Panc1 (cell line): Measurements from ENCODE around the gene ACAD8. TPM values are rescaled to one million over a fixed set of nuclear protein-coding genes. Genes with fewer than 3 reads are reported as not detected.

ENCODE experiments used
- ATAC-seq: fragments of 200-7000 bp; cut with Tn5 transposase; 2 replicates; pipeline ENCODE4 v1.9.1; 2020; ENCODE audit warnings: mild to moderate bottlenecking, moderate library complexity
- BruUV-seq: library from RNA; stranded (reverse); fragments of 400-500 nt; replicated peaks from 2 replicates; lab custom pipeline; 2021; lab: Mats Ljungman, UMichigan
- CTCF ChIA-PET: fragments of 300-600 bp; sonication (Branson Sonifier 250); formaldehyde crosslinking; loops from one replicate; lab custom pipeline; 2022; ENCODE audit warnings: antibody characterized with exemption; lab: Charles Lee
- POLR2A ChIA-PET: fragments of 300-600 bp; sonication (Branson Sonifier 250); formaldehyde crosslinking; loops from one replicate; lab custom pipeline; 2022; ENCODE audit warnings: antibody characterized with exemption; lab: Charles Lee
- DNase-seq: peaks from one replicate; pipeline ENCODE4 v3.0.0-alpha.2; 2010; ENCODE audit warnings: low read depth, low spot score
- H3K27ac ChIP-seq: 2 replicates; pipeline ENCODE4 v1.5.1; 2011; ENCODE audit warnings: mild to moderate bottlenecking, low read length, inconsistent platforms
- H3K27me3 ChIP-seq: fragments of 200-500 bp; sonication (Bioruptor generic); 2 replicates; pipeline ENCODE4 v1.6.0; 2014; ENCODE audit warnings: low read length, inconsistent platforms; ENCODE audit not compliant: control insufficient read depth, insufficient read depth
- H3K36me3 ChIP-seq: fragments of 200-500 bp; sonication (Bioruptor generic); 2 replicates; pipeline ENCODE4 v1.5.1; 2014; ENCODE audit warnings: inconsistent platforms, mild to moderate bottlenecking, low read length, moderate library complexity; ENCODE audit not compliant: control insufficient read depth, insufficient read depth
- H3K4me1 ChIP-seq: 2 replicates; pipeline ENCODE4 v1.5.1; 2011; ENCODE audit warnings: inconsistent platforms, mild to moderate bottlenecking, low read length, moderate library complexity; ENCODE audit not compliant: control insufficient read depth, insufficient read depth
- H3K4me3 ChIP-seq, 2 experiments: 2 replicates each; pipeline ENCODE4 v1.5.1; 2011 to 2012; ENCODE audit warnings: low read depth in 2 of 2, low read length in 2 of 2, mild to moderate bottlenecking in 2 of 2, inconsistent platforms in 1 of 2, moderate library complexity in 1 of 2
- H3K9me3 ChIP-seq: fragments of 200-500 bp; sonication (Bioruptor generic); 2 replicates; pipeline ENCODE4 v1.5.1; 2014; ENCODE audit warnings: low read depth, mild to moderate bottlenecking, inconsistent platforms, low read length, moderate library complexity; ENCODE audit not compliant: control insufficient read depth, insufficient read depth
- POLR2AphosphoS5 ChIP-seq: IDR thresholded peaks from 2 replicates; pipeline ENCODE4 v1.6.1; 2012; ENCODE audit warnings: mild to moderate bottlenecking, low read depth, low read length, moderate library complexity
- SIN3A ChIP-seq: IDR thresholded peaks from 2 replicates; pipeline ENCODE4 v1.6.1; 2012; ENCODE audit warnings: low read depth, mild to moderate bottlenecking, low read length, moderate library complexity, borderline replicate concordance; ENCODE audit not compliant: insufficient read depth
- TCF7L2 ChIP-seq: IDR thresholded peaks from 2 replicates; pipeline ENCODE4 v1.6.1; 2011; ENCODE audit warnings: mild to moderate bottlenecking, low read depth, low read length, inconsistent platforms
- in situ Hi-C: cut with HindIII; loops from 2 replicates; pipeline ENCODE4 v1.10.0; 2016; ENCODE audit warnings: low sequenced_read_pairs, low pct_unique_long_range_greater_than_20kb
- intact Hi-C: fragments of 100-400 bp; cut with micrococcal nuclease; formaldehyde crosslinking; loops from one replicate; pipeline ENCODE4 v1.10.0; 2022; ENCODE audit not compliant: unreplicated experiment
- total RNA-seq: library from RNA; stranded (reverse); gene quantifications from one replicate; pipeline ENCODE4 v1.2.1, GENCODE V29; 2021; ENCODE audit not compliant: unreplicated experiment
- TF ChIP-seq, protein P1 (sequence below), 2 experiments: IDR thresholded peaks; 2 replicates each; pipeline ENCODE4 v1.6.1; 2011 to 2012; ENCODE audit warnings: low read depth in 2 of 2, control low read depth in 1 of 2, low read length in 1 of 2, mild to moderate bottlenecking in 1 of 2, moderate library complexity in 1 of 2; ENCODE audit not compliant: insufficient read depth in 1 of 2
- TF ChIP-seq, protein P2 (sequence below): fragments of 450-650 bp; IDR thresholded peaks from 2 replicates; pipeline ENCODE4 v1.5.1; 2017; ENCODE audit warnings: mild to moderate bottlenecking

ACAD8 gene
- total RNA-seq, 1 experiment from 2014 or later: 28.4 TPM

DNA sequence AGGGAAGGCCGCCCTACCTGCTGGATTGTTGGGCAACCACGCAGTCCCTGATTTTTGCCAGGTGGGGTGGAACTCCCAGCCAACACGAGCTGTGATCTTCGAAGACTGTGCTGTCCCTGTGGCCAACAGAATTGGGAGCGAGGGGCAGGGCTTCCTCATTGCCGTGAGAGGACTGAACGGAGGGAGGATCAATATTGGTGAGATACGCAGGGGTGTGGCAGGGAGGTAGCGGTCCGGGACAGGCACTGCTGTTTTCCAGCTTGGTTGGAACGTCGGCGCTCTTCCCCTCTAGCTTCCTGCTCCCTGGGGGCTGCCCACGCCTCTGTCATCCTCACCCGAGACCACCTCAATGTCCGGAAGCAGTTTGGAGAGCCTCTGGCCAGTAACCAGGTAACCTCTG is 7.6 kb downstream of the ACAD8 start:
- no peaks in the 10 kb centered on the region for H3K9me3 ChIP-seq
- in situ Hi-C loops: no loop called here
- H3K4me1 ChIP-seq: no peaks in the 10 kb centered on the region
- POLR2A ChIA-PET: no interaction called here
- CTCF ChIA-PET: interaction anchor here (1.4 kb wide), 1 partner anchor 13 kb away, joined by 6 read pairs; no protein-coding TSS in a partner anchor
- ATAC-seq (no peak), DNase-seq (no peak)
- no peaks in the 10 kb centered on the region for H3K27me3 ChIP-seq
- TF ChIP-seq, protein P1, sequence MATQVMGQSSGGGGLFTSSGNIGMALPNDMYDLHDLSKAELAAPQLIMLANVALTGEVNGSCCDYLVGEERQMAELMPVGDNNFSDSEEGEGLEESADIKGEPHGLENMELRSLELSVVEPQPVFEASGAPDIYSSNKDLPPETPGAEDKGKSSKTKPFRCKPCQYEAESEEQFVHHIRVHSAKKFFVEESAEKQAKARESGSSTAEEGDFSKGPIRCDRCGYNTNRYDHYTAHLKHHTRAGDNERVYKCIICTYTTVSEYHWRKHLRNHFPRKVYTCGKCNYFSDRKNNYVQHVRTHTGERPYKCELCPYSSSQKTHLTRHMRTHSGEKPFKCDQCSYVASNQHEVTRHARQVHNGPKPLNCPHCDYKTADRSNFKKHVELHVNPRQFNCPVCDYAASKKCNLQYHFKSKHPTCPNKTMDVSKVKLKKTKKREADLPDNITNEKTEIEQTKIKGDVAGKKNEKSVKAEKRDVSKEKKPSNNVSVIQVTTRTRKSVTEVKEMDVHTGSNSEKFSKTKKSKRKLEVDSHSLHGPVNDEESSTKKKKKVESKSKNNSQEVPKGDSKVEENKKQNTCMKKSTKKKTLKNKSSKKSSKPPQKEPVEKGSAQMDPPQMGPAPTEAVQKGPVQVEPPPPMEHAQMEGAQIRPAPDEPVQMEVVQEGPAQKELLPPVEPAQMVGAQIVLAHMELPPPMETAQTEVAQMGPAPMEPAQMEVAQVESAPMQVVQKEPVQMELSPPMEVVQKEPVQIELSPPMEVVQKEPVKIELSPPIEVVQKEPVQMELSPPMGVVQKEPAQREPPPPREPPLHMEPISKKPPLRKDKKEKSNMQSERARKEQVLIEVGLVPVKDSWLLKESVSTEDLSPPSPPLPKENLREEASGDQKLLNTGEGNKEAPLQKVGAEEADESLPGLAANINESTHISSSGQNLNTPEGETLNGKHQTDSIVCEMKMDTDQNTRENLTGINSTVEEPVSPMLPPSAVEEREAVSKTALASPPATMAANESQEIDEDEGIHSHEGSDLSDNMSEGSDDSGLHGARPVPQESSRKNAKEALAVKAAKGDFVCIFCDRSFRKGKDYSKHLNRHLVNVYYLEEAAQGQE (IDR thresholded peaks at IDR 0.05; ENCODE audit: insufficient read depth in 1 of 2, low read depth in 2 of 2, low read length in 1 of 2): no peak
- TF ChIP-seq SIN3A: no peak
- no peak for TF ChIP-seq TCF7L2
- no peak for TF ChIP-seq POLR2AphosphoS5
- H3K36me3 ChIP-seq: peaks cover 3% of the 10 kb centered on the region; the same call in 1 of the 2 replicates
- H3K27ac ChIP-seq: no peak overlapping the region
- intact Hi-C loops: no loop called here
- BruUV-seq: no TSS peak
- H3K4me3 ChIP-seq: no peak overlapping the region

DNA sequence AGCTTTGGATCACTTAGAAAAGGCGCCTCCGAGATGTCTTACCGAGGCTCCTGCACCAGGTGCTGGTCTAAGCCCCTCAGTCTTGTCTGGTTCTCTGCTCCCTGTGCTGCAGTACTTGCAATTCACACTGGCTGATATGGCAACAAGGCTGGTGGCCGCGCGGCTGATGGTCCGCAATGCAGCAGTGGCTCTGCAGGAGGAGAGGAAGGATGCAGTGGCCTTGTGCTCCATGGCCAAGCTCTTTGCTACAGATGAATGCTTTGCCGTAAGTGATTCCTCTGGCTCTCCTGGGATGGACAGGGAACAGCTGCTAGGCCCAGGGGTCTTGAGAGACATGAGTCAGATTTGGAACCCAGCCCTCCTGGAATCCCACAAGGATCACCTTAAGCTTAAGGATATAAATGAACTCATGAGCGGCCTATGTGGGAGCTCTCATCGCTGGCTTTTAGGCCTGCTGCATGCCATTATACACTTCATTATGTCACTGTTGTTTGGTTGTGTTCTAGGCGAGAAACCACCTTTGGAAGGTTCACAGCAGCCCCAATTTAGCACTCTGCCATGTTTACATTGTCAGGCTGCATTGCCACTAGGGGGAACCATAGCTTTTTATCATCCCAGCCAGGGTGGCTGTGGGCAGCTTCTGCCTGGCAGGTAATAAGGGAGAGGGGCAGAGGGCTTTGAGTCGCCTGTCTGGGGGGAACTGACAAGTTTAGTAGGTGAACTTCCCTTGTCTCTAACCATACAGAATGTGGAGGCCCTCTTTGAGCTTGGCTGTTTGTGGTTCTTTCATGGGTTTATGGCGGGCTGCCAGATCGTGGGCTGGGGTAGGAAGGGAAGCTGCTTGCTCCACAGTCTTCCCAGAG is 8.5 kb downstream of the ACAD8 start:
- Histone ChIP-seq H3K4me3 (no peak overlapping the region), H3K4me1 (no peaks in the 10 kb centered on the region), H3K27ac (no peak overlapping the region), H3K9me3 (no peaks in the 10 kb centered on the region), H3K36me3 (peaks cover 3% of the 10 kb centered on the region; the same call in 1 of the 2 replicates), H3K27me3 (no peaks in the 10 kb centered on the region)
- TF ChIP-seq TCF7L2 (no peak), POLR2AphosphoS5 (no peak)
- TF ChIP-seq, protein P2, sequence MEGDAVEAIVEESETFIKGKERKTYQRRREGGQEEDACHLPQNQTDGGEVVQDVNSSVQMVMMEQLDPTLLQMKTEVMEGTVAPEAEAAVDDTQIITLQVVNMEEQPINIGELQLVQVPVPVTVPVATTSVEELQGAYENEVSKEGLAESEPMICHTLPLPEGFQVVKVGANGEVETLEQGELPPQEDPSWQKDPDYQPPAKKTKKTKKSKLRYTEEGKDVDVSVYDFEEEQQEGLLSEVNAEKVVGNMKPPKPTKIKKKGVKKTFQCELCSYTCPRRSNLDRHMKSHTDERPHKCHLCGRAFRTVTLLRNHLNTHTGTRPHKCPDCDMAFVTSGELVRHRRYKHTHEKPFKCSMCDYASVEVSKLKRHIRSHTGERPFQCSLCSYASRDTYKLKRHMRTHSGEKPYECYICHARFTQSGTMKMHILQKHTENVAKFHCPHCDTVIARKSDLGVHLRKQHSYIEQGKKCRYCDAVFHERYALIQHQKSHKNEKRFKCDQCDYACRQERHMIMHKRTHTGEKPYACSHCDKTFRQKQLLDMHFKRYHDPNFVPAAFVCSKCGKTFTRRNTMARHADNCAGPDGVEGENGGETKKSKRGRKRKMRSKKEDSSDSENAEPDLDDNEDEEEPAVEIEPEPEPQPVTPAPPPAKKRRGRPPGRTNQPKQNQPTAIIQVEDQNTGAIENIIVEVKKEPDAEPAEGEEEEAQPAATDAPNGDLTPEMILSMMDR: peak; percentile 82
- TF ChIP-seq, protein P1 (IDR thresholded peaks at IDR 0.05; ENCODE audit: insufficient read depth in 1 of 2, low read depth in 2 of 2, low read length in 1 of 2): no peak
- ChIA-PET CTCF (interaction anchor here (0.6 to 1.4 kb wide), 3 partner anchors 8 to 317 kb away, joined by 3 to 6 read pairs (median 4); partner anchors contain the start of gene ACAD8), POLR2A (no interaction called here)
- intact Hi-C loops (no loop called here), in situ Hi-C loops (no loop called here)
- no peak for DNase-seq
- BruUV-seq: no TSS peak
- ATAC-seq: peak; percentile 81
